Measurements from ENCODE around the gene DNAL4. TPM values are rescaled to one million over a fixed set of nuclear protein-coding genes. Genes with fewer than 3 reads are reported as not detected.

The DNAL4 gene
- total and polyA plus RNA-seq, 10 of the 15 experiments (the other 5 are each of a cell fraction or from before 2014, with no cell fraction given), result 0.35 to 8.5 (median 6.3) TPM; not detected in 1

DNA sequence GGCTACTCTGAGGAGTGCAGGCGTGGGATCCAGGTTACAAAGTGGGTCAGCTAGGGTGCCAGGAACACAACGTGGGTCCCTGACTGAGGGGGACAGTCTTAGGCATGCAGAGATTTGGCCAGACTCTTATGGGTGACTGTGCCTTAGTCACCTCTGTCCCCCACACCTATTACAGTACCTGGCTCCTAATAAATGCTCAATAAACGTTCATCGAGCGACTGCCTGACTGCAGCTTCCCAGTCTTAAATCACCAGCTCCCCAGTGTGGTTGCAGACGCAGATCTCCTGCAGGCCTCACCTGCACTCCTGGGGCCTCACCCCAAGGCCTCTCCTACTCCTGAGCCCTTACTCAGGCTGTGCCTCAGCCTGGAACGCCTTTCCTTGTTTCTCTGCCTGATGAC lies 34.9 kb downstream of the DNAL4 start:
- Histone ChIP-seq H3K79me2 (ENCODE audit: control insufficient read depth, insufficient read depth, low read length) (peaks cover 28% of the 10 kb centered on the region), H3K36me3 (ENCODE audit: control insufficient read depth in 2 of 2, insufficient read depth in 2 of 2, low read length in 1 of 2) (no peaks in the 10 kb centered on the region), H3K27me3 (replicated peaks in 1 of 2; ENCODE audit: control insufficient read depth in 2 of 2, insufficient read depth in 2 of 2, low read length in 1 of 2) (no peaks in the 10 kb centered on the region), H2AFZ (ENCODE audit: control insufficient read depth, low read depth, low read length) (no peak overlapping the region), H3K4me3 (no peak overlapping the region), H3K27ac (ENCODE audit: control insufficient read depth, insufficient read depth) (no peak overlapping the region), H3K4me1 (ENCODE audit: control insufficient read depth, insufficient read depth, low read length) (peaks cover 25% of the 10 kb centered on the region), H3K9ac (ENCODE audit: control insufficient read depth, insufficient read depth, low read length) (no peak overlapping the region), H4K20me1 (ENCODE audit: control insufficient read depth, insufficient read depth) (no peaks in the 10 kb centered on the region), H3K9me3 (replicated peaks; ENCODE audit: control insufficient read depth, insufficient read depth, low read length) (no peaks in the 10 kb centered on the region), H3K4me2 (ENCODE audit: control insufficient read depth, insufficient read depth) (peak overlapping the region; percentile 68)
- intact Hi-C loops (cut with micrococcal nuclease; ENCODE audit: unreplicated experiment), result loop anchor here (10.0 kb wide), 1 partner anchor 914 kb away; the partner anchor contains the start of genes ANKRD54 and EIF3L
- RAD21 ChIA-PET (ENCODE audit: unreplicated experiment), result interaction anchor here (0.9 to 1.4 kb wide), 2 partner anchors 9 to 52 kb away, joined by 3 read pairs; no protein-coding TSS in a partner anchor
- ATAC-seq, result no peak
- WGBS (ENCODE audit: insufficient coverage, insufficient replicate concordance, low lambda C conversion rate, missing lambda C conversion rate), result 86% methylated on average over 7 of the region's 7 CpGs
- DNase-seq (ENCODE audit: low read depth, low spot score), result no peak
- CTCF ChIA-PET, result interaction anchor here (0.6 to 7.5 kb wide), 3 partner anchors 9 to 76 kb away, joined by 3 to 42 read pairs (median 4); no protein-coding TSS in a partner anchor
- POLR2A ChIA-PET, result interaction anchor here (1.1 to 1.7 kb wide), 3 partner anchors 10 to 112 kb away, joined by 3 to 5 read pairs (median 4); no protein-coding TSS in a partner anchor
- BruUV-seq (replicated peaks), result no TSS peak
- FAIRE-seq, result no peak
- SMC1A ChIA-PET (ENCODE audit: uncharacterized antibody, unreplicated experiment), result interaction anchor here (1.2 kb wide), 1 partner anchor 60 kb away, joined by 3 read pairs; no protein-coding TSS in a partner anchor
- in situ Hi-C loops (cut with MboI), result no loop called here
- TF ChIP-seq, protein P1, sequence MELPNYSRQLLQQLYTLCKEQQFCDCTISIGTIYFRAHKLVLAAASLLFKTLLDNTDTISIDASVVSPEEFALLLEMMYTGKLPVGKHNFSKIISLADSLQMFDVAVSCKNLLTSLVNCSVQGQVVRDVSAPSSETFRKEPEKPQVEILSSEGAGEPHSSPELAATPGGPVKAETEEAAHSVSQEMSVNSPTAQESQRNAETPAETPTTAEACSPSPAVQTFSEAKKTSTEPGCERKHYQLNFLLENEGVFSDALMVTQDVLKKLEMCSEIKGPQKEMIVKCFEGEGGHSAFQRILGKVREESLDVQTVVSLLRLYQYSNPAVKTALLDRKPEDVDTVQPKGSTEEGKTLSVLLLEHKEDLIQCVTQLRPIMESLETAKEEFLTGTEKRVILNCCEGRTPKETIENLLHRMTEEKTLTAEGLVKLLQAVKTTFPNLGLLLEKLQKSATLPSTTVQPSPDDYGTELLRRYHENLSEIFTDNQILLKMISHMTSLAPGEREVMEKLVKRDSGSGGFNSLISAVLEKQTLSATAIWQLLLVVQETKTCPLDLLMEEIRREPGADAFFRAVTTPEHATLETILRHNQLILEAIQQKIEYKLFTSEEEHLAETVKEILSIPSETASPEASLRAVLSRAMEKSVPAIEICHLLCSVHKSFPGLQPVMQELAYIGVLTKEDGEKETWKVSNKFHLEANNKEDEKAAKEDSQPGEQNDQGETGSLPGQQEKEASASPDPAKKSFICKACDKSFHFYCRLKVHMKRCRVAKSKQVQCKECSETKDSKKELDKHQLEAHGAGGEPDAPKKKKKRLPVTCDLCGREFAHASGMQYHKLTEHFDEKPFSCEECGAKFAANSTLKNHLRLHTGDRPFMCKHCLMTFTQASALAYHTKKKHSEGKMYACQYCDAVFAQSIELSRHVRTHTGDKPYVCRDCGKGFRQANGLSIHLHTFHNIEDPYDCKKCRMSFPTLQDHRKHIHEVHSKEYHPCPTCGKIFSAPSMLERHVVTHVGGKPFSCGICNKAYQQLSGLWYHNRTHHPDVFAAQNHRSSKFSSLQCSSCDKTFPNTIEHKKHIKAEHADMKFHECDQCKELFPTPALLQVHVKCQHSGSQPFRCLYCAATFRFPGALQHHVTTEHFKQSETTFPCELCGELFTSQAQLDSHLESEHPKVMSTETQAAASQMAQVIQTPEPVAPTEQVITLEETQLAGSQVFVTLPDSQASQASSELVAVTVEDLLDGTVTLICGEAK (IDR thresholded peaks at IDR 0.05; ENCODE audit: borderline replicate concordance), result no peak
- TF ChIP-seq YBX1 (IDR thresholded peaks at IDR 0.05) (no peak), NBN (IDR thresholded peaks at IDR 0.05) (no peak), ZNF217 (IDR thresholded peaks at IDR 0.05) (no peak), GABPA (IDR thresholded peaks at IDR 0.05; ENCODE audit: low read depth) (no peak), BCL11A (IDR thresholded peaks at IDR 0.05; ENCODE audit: low read depth, low read length) (no peak), WRNIP1 (IDR thresholded peaks at IDR 0.05; ENCODE audit: borderline replicate concordance, low read depth, low read length) (no peak), MTA3 (IDR thresholded peaks at IDR 0.05; ENCODE audit: borderline replicate concordance, low read length) (no peak), RAD21 (IDR thresholded peaks at IDR 0.05; ENCODE audit: insufficient read depth, low read depth, low read length) (no peak), NR2C2 (IDR thresholded peaks at IDR 0.05; ENCODE audit: borderline replicate concordance, control insufficient read depth, insufficient read length, low read depth) (no peak)
- TF ChIP-seq, protein P2, sequence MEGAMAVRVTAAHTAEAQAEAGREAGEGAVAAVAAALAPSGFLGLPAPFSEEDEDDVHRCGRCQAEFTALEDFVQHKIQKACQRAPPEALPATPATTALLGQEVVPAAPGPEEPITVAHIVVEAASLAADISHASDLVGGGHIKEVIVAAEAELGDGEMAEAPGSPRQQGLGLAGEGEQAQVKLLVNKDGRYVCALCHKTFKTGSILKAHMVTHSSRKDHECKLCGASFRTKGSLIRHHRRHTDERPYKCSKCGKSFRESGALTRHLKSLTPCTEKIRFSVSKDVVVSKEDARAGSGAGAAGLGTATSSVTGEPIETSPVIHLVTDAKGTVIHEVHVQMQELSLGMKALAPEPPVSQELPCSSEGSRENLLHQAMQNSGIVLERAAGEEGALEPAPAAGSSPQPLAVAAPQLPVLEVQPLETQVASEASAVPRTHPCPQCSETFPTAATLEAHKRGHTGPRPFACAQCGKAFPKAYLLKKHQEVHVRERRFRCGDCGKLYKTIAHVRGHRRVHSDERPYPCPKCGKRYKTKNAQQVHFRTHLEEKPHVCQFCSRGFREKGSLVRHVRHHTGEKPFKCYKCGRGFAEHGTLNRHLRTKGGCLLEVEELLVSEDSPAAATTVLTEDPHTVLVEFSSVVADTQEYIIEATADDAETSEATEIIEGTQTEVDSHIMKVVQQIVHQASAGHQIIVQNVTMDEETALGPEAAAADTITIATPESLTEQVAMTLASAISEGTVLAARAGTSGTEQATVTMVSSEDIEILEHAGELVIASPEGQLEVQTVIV (IDR thresholded peaks at IDR 0.05; ENCODE audit: borderline replicate concordance, partially characterized antibody), result no peak
- TF ChIP-seq, protein P3, sequence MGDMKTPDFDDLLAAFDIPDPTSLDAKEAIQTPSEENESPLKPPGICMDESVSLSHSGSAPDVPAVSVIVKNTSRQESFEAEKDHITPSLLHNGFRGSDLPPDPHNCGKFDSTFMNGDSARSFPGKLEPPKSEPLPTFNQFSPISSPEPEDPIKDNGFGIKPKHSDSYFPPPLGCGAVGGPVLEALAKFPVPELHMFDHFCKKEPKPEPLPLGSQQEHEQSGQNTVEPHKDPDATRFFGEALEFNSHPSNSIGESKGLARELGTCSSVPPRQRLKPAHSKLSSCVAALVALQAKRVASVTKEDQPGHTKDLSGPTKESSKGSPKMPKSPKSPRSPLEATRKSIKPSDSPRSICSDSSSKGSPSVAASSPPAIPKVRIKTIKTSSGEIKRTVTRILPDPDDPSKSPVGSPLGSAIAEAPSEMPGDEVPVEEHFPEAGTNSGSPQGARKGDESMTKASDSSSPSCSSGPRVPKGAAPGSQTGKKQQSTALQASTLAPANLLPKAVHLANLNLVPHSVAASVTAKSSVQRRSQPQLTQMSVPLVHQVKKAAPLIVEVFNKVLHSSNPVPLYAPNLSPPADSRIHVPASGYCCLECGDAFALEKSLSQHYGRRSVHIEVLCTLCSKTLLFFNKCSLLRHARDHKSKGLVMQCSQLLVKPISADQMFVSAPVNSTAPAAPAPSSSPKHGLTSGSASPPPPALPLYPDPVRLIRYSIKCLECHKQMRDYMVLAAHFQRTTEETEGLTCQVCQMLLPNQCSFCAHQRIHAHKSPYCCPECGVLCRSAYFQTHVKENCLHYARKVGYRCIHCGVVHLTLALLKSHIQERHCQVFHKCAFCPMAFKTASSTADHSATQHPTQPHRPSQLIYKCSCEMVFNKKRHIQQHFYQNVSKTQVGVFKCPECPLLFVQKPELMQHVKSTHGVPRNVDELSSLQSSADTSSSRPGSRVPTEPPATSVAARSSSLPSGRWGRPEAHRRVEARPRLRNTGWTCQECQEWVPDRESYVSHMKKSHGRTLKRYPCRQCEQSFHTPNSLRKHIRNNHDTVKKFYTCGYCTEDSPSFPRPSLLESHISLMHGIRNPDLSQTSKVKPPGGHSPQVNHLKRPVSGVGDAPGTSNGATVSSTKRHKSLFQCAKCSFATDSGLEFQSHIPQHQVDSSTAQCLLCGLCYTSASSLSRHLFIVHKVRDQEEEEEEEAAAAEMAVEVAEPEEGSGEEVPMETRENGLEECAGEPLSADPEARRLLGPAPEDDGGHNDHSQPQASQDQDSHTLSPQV (IDR thresholded peaks at IDR 0.05), result no peak
